NCI-H2227 (cell line): ENCODE results near the gene PLAAT1.

Experiments
- DNase-seq: peaks from one replicate; lab custom pipeline; 2025; ENCODE audit not compliant: unreplicated experiment; lab: John Stamatoyannopoulos, UW

Gene PLAAT1

DNA sequence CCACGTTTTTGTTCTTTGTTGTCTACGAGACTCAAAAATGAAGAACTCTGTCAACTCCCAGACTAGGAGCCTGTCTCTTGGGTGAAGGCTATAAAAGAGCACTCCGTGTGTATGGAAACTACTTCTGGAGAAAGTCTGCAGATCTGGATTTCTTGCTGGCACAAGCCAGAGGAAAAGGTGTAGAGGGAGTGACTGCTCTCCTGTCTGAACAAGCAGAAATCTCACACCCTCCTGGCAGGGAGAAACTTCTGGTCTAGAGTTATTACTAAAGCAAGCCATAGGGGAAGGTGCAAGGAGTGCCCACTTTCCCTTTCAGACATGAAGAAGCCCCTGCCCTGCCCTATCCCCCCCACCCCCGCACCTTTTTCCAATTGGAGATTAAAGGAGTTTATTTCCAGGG, 9.5 kb downstream of the PLAAT1 start:
- DNase-seq: no peak

DNA sequence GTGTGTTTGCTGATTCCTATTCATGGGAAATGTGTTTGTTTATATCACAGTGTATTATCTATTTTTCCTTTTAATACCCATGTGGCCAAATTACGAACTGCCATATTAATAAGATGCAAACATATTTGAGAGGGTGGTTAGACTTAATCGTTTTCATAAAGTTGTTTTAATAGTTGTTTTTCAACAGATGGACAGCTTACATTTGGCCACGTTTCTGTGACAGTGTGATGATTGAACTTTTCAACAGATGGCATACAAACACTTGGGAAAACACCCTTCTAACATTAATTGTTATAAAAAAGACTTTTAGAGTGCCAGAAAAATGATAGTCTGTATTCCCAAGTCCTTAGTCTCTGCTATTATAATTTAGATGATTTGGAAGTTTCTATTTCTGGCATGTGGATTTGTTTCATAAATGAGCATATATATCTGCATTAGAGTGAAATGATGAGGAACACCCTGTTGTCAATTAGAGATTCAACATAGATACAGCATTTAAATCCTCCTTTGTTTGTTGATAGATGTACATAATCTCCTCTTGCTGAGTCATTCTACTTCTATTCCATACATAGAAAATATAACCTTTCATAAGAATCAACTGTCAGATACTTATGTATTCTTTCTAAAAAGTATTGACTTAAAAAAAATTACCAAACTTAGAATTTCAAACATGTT, 13.1 kb downstream of the PLAAT1 start:
- no peak for DNase-seq

DNA sequence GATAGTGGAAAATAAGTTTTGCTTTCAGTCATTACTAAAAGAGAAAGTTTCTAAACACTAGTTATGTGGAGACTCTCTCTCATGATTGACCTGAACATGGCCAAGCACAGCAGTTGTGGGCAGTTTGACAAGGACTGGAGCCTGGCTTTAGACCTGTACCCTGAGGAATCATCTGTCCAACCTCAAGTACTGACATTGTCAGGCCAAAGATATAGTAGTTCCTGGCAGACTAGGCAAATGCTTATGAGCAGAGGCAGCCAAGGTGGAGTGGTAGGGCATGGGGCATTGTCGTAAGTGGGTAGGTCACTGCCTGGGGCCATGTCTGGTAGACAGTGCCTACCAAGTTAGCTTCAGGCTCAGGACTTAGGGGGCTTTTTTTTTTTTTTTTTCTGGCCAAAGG, 20.9 kb downstream of the PLAAT1 start:
- no peak for DNase-seq

DNA sequence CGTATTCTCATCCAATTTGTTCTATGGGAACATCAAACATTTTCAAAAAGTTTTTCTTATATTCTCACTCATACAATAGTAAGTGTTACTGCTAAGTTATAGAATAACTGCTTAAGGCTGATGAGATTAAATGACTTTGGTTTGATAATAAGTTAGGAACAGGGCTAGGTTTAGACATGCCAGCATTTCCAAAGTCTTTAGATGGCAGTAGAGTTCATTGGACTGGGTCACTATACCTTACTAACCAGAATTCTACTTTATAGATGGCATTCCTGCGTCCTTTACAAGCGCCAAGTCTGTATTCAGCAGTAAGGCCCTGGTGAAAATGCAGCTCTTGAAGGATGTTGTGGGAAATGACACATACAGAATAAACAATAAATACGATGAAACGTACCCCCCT, 21.7 kb downstream of the PLAAT1 start:
- no peak for DNase-seq

DNA sequence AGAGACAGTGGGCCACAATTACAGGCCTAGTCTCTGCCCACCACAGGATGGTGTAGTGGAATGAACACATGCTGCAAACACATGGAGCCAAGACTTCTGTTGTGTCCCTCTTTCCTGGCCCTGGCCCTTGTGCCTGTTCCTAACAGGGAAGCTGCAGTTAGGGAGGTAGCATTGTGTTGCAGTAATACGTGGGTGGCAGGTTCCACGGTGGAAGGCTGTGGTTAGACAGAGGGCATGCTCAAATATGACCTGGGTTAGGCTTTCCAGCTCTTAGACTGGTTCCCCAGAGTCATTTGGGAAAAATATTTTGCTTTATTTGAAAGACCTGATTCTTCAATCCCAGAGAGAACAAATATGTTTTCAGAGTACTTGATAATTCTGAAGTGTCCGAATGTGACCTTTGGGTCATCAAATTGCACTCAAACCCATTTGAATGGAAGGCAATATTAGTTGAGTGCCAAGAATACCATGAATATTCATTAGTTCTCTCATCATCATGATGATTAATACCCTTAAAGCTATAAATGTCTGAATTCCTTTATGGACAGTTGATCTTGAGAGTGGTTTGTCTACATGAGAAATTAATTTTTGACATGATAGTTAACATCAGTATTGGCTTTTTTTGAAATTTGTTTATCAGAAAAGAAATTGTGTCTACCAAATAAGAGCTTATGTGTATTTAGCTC, 28.5 kb downstream of the PLAAT1 start:
- no peak for DNase-seq

DNA sequence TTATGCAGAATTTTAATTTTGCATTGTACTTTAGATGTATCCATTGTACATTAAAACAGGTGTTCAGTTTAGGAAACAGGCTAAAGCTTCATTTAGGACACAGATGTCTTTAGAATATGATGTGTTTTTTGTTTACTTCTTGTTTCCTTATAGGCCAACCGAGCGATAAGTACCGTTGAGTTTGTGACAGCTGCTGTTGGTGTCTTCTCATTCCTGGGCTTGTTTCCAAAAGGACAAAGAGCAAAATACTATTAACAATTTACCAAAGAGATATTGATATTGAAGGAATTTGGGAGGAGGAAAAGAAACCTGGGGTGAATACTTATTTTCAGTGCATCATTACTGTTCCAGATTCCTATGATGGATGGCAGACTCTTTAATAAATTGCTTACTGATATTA, 29.4 kb downstream of the PLAAT1 start:
- no peak for DNase-seq

DNA sequence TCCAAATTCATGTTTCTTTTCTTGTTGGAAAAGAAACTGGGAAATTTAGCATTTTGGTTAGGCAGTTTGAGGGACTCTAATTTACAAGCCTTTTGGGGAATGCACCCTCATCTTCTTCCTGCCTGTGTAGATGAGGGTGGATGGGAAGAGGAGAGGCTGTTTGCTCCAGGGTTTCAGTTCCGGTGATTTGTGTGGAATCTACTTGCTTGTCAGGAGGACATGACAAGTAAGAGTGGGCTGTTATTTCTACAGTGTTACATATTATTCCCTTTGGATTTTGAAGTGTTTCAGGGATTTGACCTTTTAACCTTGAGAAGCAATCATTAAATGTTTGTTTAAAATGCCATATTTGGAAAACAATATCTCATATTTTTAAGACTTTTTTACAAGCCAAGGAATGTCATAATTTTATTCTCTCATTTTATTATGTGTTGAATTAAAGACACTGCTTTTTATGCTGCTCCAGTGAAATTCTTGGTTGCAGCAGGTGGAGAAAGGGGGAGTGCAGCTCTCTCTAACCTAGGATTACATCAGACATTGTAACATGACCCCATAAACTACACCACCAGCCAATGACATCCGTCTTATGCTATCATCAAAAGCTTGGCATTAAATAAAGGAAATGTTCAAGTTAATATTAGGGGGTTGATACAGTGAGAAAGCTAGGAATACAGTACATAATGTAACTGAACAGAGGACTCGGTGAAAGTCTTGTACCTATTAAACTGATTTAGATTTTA, 30.2 kb downstream of the PLAAT1 start:
- no peak for DNase-seq

DNA sequence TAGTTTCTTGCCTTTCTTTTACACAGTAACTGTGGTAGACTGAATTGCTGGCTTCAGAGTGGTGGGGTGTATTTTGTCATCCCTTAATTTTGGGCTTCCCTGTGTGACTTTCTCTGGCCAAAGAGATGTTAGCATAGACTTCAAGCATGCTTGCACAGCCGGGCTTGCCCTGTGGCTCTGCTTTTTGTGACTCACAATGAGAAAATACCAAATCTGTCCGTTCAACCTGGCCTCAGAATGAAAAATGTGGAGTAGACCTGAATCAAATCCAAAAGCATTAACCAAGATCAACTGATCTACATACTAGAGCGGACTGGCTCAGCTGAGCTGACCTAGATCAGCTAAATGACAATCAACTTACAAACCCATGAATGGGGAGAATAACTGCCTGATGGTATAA, 51.4 kb downstream of the PLAAT1 start:
- no peak for DNase-seq

DNA sequence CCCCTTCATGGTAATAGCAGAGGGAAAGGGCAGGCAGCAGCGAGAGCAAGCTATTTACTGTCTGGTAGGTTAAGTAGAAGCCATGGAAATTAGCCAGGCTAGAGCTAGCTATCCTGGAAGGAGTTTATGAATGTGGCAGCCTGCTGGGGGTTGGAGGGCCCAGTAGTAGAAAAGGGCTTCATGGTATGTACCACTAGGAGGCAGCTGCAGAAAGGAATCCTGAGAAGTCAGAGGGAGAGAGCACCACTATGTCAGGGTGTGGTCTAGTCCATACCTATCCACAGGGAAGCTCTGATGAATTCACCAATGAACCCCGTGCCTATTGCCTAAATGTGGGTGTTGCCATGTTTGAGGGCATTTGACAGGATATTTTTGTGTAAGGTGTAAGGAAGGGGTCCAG, 55.0 kb downstream of the PLAAT1 start:
- no peak for DNase-seq

DNA sequence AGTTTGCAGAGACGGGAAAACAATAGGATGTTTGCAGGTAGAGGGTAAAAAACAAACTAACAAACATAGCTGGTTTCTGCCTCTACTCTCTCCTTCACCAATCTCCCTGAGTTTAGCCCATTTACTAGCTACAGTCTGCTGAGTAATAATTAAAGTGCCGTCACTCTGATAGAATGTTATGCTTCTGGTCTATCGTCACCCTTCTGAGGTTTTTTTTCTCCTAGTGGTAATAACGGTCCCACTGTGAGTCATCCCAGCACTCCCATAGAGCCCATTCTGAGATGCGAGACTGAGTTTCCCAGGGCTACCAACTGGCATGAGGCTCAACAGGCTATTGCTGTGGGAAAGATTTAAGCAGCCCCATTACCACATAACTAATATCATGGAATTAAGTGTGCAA, 56.4 kb downstream of the PLAAT1 start:
- DNase-seq: no peak

DNA sequence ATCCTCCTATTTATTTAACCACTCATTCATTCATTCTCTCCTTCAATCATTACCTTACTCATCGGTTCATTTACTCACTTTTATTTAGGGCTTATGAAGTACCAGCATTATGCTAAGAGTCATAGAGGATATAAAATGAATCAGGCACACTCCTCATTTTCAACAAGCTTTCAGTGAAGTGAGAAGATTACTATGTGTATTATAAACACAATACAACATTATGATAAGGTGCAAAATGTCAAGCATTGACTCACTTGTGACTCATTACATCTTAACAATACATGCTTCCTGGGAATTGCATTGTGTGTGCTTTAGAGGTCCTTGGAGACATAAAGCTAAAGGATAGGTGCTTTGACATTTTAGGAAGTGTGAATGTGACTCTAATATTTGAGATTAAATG, 60.4 kb downstream of the PLAAT1 start:
- no peak for DNase-seq

DNA sequence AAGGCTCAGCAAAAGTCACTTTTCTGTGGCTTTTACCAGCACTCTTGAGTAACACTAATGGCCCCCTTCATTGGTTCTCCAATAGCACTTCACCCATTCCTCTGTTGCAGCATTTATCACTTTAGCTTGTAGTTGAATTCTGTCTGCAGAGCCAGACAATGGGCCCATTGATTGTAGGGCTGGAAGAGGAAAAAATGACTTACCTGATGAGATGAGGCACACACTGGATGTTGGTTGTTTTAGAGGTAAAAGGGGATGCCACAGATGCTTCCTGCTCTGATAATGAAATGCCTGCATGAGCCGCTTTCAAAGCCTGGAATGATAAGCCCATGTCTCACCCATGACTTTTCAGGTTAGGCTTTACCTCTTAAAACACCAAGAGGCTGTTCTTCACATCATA, 64.3 kb downstream of the PLAAT1 start:
- no peak for DNase-seq

DNA sequence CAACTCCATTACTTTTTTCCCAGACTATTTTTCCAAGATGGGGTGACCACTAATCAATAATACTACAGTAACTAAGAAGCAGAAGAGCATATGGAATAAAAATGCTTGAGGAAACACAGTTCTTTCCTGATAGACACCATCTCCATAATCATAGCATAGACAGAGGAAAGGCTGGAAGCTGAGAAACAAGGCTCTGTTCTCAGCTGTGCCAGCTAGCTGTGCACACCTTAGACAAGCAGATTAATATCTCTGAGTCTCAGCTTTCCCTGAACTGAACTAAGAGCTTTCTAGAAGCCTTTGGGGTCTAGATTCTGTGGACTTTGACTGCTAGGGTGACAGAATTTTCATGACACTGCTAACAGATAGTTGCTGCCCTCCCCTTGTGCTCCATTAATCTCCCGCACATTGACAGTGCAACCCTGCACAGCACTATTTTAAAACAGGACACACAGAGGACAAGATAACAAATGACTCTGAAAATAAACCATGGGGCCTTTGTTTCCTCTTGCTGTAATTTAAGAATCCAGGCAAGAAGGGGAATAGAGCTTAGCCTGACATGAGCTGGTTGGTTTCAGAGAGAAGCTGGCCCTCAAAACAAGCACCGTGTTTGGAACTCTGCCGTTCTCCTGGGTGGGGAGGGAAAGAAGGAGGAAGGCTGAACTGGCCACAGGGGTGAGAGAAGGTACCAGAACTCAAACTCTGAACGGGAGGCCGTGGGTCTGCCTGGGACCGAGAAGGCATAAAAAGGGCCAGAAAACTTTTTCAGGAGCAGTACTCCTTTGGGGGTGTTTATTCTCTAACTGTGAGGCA, 70.1 kb downstream of the PLAAT1 start:
- DNase-seq: no peak

DNA sequence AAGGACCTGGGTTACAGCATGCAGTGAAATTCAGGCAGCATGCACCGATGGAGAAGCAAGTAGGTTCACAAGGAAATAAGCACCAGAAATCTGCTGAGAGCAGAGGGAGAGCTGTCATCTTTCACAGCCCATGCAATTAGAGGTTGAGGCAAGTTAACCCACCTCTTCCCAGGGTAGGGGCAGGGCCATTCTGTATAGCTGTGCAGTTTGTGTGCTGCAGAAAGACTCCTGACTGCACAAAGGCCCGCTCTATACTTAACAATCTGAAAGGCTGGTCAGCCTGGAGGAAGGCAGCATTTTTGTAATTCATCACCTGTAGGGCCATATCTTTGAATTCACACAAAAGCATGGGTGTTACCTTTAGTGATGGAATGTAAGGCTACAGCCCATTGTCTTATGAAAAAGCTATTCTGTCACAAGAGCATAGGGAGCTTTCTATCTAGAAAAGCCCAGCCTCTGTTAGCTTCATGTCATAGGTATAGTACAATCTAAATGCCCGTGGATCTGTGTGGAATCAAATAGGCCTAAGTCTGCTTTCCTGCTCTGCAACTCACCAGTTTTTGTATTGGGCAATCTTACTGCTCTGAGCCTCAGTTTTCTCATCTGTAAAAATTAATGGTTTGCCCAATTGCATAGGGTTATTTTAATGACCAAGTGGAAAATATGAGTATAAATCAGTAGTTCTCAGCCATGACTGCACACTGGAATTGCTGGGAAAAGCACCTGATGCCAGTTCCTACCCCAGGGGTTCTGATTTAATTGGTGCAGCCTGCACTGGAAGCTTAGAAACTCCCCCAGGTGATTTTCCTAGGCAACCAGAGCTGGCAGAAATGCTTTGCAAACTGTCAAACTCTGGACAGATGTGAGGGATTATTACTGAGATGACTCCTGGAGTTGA, 72.3 kb downstream of the PLAAT1 start:
- DNase-seq: no peak

DNA sequence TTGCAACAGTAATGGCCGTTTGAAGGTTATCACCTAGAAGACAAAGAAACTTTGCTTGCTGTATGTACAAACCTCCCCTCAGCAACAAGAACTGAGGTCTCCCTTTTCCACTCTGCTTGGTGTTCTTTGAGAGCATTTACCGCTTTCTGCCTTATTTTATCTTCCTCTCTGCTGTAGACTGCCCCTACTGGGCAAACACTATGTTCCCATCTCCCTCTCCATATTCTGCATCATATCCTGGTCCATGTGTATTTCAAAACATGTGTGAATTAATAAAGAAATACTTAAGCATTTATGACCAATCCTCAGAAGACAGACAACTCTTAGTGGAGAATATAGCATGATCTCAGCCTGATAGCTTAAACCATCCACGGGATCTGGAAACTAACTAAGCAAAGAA, 73.1 kb downstream of the PLAAT1 start:
- no peak for DNase-seq

DNA sequence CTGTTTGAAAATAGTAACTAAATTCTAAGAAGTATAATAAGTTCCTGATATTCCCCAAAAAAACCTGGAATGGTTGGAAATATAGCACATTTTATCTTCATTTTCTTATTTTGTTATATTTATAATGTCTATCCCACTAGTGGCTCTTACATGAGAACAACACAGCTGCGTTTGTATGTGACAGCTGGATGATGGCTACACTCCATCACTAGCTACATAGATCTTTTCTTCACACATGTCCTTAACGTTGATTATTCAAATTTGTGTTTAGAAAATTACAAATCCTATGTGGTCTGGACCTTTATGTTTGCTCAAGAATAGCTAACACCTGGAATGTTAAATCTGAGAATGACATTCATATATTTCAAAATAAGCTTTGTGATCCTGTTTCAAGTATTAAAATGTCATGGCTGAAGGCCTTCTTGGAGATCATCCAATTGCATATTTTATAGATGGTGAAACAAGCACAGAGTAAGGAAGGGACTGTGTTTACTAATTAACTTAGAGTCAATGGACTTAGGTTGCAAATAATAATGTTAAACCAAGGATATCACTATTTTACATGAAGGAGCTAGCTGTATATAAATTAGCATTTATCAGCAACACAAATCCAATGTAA, 76.8 kb downstream of the PLAAT1 start:
- no peak for DNase-seq
